ENCODE measurements around the gene MIF.

GRCh38 chr22:23926561-23926960 lies 32.4 kb downstream of the MIF start:
- TF ChIP-seq SMC3 (IDR thresholded peaks at IDR 0.05; ENCODE audit: low read depth, low read length) (no peak), RFX5 (IDR thresholded peaks at IDR 0.05; ENCODE audit: low read depth, low read length) (no peak), MXI1 (IDR thresholded peaks at IDR 0.05; ENCODE audit: borderline replicate concordance, low read depth, low read length) (no peak), FOS (IDR thresholded peaks at IDR 0.05; ENCODE audit: low read depth, low read length) (no peak), POLR2A (IDR thresholded peaks at IDR 0.05; ENCODE audit: low read depth, low read length) (no peak), CTCF (conservative IDR thresholded peaks at IDR 0.05; ENCODE audit: low read depth, low read length) (no peak), BHLHE40 (IDR thresholded peaks at IDR 0.05; ENCODE audit: low read depth, low read length) (no peak)
